NK-92 treated with Interleukin-12 subunit alpha and Interleukin-12 subunit beta, amount 100 ng/mL, for 24 hours (cell line): ENCODE data around the gene RLN1.
"Not testable (repeated sequence)": the region's sequence is repeated elsewhere in the genome, so short reads cannot be mapped to it uniquely, and the experiment has no call there.

Source experiments
- DNase-seq: peaks from one replicate; lab custom pipeline; 2025; lab: John Stamatoyannopoulos, UW

Gene RLN1

GRCh38 chr9:5338992-5339981 lies at the start of gene RLN1:
RLN1 (minus strand) TSS chr9:5339876; CDS start chr9:5339746, 130 bp downstream.
- DNase-seq: peak; percentile 1

- DNase-seq: no peak
Observed at GRCh38 chr9:5389109-5389732, 49.5 kb upstream of the RLN1 start.

GRCh38 chr9:5388026-5388819 lies 48.5 kb upstream of the RLN1 start:
- no peak for DNase-seq

DNA sequence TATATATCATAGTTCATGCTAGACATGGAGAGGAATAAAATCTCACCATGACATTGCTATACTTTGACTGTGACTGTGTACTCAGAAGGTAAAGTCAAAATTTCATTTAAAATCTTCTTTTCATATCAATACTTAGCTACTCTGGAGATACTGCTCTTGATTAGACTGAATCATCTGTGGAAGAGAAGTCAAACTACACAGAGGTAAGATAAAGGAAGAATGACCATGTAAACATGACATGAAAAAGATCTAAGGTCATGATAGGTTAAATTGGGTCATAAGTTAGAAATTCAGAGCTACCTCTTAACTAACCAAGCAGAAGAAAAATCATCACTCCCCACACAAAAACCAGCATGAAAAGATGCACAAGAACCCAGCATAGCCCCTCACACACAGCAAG lies 44.8 kb upstream of the RLN1 start:
- DNase-seq: no peak

DNA sequence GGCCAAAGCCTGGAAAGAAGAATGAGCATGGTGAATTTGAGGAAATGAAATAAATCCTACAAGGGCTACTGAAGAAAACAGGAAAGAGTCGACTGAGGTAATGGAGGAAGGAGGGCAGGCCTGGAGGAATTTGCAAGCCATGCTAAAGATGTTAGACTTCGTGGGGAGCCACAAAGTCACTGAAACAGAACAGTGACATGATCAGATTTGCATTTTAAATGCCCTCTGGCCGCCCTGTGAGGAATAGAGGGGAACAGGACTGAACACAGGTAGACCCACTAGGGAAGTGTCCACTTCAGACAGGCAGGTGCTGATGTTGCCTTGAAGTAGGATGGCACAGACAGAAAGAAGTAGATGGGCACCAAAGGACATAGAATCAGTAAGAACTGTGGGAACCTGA lies 42.8 kb upstream of the RLN1 start:
- no peak for DNase-seq

GRCh38 chr9:5375790-5376477 lies 36.3 kb upstream of the RLN1 start:
- no peak for DNase-seq

DNA sequence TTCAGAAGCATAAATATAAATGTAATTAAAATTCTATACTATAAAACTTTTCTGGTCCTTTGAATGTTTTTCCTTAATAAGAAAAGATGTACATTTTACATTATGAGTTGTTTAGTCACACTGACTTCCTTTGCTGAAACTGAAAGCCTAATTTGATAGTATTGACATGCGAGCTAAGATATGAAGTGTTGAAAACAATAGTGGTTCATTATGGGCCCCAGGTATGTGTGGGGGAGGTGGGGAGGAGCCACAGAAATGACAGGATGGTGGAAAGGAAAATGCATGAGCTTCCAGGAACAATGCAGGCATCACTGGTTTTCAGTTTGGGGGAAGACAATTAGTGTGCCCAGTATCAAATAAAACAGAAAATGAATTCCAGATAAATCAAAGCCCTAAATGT lies 35.4 kb upstream of the RLN1 start:
- no peak for DNase-seq

GRCh38 chr9:5364294-5365024 lies 24.8 kb upstream of the RLN1 start:
- DNase-seq: no peak

GRCh38 chr9:5361326-5362010 lies 21.8 kb upstream of the RLN1 start:
- no peak for DNase-seq

GRCh38 chr9:5360341-5360740 lies 20.7 kb upstream of the RLN1 start:
- no peak for DNase-seq

DNA sequence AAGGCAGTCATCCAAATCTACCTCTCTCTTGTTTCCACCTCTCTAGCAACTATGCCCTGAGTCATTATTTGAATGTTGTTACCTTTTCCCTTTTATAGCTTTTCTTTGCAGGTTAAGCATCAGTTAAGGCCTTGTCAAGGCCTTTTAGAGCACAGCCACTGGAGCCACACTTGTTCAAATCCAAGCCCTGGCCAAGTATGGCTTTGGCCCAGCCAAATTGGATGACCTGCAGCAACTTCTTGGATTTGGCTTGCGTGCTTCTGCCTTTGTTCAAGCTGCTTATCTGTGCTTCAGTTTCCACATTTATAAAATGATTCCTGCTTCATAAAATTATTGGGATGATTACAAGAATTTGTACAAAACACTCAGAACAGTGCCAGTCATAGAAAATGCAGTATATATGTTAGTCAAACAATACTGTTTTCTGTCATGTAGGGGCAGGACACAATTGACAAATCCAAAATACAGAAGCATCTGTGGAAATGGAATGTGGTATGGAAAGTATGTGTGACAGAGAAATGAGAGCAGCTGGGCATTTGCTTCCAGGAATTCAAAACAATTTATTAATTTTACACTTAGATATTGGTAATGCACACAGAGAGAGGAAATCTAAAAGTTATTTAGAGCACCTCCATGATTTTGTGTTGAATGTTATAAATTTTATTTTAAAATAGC lies 17.9 kb upstream of the RLN1 start:
- no peak for DNase-seq

DNA sequence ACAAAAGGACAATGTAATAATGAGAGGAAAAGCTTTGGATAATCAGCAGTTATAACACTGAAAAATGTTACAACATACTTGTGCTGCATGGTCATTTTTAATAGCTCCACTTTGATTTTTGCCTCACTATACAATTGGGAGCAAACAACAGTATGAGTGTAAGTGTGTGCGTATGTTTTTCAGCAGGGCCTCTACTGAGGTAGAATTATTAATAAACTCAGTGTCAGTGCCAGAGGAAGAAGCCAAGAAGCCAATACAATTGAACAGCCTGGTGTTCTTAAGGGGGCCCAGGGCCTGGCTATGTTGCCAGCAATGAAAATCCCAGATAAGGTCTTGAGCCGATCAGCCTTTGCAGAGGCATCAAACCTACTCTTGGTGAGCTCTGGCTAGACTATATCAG lies 16.1 kb upstream of the RLN1 start:
- DNase-seq: no peak

GRCh38 chr9:5355226-5355625 lies 15.6 kb upstream of the RLN1 start:
- DNase-seq: no peak

DNA sequence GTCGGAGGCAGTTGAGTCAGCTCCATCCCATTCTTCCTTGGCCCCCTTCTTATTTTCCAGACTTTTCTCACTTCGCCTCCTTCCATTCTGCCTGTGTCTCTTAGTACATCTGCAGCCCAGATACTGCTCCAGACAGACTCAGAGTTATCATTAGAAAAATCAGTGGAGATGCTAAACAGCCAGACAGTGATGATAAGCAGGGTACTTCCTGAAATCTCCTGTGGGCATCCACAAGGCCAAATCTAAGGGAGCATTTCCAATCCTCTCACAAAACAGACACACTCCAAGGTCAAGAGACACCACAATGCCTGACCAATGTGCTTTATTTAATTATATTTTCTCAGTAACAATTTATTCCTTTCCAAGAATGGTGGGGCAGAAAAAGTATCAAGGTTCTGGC lies 14.5 kb upstream of the RLN1 start:
- no peak for DNase-seq

- no peak for DNase-seq
Observed at GRCh38 chr9:5352637-5353248, 13.1 kb upstream of the RLN1 start.

DNA sequence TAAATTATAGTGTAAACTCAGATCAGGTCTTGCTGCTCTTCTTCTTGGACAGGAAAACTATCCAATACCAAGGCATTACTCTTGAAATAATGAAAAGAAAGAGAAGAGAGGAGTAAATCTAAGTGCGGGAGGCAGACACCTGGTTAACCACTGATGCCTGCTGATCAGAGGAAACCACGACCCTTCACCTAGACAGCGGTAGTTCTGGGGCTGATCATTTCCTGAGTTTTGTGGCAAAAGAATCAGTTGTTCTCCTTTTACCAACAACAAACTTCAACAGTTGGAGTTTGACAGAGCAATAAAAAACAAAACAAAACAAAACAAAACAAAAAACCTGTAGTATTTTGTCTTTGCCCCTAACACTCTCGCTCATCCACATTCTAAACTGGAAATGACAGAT lies 3.0 kb downstream of the RLN1 start:
- DNase-seq: no peak

- DNase-seq: not testable (repeated sequence)
Observed at GRCh38 chr9:5331276-5331675, 8.4 kb downstream of the RLN1 start.

DNA sequence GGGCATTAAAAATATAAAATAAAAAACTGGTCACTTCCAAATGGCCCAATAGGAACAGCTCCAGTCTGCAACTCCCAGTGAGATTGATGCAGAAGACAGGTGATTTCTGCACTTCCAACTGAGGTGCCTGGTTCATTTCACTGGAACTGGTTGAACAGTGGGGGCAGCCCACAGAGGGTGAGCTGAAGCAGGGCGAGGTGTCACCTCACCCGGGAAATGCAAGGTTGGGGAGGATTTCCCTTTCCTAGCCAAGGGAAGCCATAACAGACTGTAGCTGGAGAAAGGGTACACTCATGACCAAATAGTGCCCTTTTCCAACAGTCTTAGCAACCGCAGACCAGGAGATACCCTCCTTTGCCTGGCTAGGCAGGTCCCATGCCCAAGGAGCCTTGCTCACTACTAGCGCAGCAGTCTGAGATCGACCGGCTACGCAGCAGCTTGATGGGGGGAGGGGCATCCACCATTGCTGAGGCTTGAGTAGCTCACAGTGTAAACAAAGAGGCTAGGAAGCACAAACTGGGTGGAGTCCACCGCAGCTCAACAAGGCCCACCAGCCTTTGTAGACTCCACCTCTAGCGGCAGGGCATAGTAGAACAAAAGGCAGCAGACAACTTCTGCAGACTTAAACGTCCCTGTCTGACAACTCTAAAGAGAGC lies 12.7 kb downstream of the RLN1 start:
- no peak for DNase-seq

DNA sequence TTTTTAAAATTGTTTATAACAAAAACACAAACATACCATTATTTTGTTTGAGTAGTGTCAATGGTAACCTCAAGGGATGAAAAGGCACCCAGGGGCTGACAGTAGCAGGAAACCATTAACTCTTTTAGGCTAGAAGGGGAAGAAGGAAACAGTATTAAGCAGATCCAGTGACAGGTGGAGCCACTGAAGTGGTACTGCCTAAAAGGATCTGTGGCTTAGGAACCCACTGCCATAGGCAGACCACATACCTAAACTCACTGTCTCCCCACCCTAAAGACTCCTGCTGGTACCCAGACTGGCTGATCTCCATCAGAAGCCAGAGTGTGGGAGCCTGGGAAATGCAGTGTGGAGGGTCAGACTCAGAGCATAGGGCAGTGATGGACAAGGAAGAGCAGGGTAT lies 13.5 kb downstream of the RLN1 start:
- no peak for DNase-seq
